ENCODE data around the gene NUMB.

Gene NUMB

DNA sequence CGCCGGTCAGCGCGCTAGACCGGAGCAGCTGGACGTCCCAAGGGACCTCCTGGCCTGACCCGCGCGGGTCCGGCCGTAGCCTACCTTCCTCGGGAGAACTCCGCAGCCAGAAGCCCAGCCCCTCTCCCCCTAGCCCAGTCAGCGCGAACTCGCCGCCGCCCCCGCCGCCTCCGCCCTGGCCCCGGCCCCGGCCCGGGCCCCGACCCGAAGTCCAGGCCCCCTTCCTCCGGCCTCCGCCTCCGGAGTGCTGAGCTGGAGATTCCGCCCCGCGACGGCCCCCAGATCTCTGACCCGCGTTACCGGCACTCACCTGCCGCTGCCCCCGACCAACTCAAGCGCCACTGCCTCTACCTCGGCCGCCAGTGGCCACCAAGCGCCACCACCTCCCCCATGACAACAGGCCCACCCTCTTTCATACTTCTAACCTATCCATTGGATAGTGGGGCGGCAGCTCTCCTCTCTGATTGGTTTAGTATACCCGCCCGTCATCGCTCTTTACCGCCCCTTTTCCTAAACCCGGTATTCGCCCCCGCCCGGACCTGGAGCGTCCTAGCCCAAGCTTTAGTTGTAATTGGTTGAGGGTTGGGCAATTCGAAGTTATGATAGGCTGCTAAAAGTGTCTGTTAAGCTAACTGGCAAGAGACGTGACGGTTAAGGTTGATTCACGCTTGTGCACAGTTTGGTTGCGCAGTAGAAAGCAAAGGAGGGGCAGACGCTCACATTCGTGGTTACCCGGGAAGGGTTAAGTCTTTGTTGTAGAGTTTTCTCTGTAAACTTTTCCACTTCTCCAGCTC is at the start of gene NUMB:
NUMB (minus strand) TSS at position 364 of the 794 bp plus-strand sequence. CDS start 102,795 bp downstream, outside the sequence.
- DNase-seq = peak; percentile 100

DNA sequence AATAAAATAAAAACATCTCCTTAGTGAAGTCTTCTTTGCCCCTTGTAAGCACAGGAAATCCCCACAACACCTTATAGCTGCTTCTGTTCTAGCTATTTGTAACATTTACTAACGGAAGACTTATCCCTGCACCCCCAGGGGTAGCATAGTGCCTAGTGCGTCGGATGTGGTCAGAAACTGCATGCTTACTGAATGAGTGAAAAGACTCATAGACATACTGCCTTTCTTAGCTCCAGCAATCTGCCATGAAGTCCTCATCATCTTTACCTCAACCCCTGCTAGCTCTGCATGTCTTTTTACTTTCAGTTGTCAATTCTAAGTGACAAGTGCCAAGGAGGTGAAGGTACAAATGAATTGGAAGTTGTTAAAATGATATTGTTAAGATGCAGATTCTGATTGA is 45.3 kb upstream of the NUMB start:
- no peak for DNase-seq

DNA sequence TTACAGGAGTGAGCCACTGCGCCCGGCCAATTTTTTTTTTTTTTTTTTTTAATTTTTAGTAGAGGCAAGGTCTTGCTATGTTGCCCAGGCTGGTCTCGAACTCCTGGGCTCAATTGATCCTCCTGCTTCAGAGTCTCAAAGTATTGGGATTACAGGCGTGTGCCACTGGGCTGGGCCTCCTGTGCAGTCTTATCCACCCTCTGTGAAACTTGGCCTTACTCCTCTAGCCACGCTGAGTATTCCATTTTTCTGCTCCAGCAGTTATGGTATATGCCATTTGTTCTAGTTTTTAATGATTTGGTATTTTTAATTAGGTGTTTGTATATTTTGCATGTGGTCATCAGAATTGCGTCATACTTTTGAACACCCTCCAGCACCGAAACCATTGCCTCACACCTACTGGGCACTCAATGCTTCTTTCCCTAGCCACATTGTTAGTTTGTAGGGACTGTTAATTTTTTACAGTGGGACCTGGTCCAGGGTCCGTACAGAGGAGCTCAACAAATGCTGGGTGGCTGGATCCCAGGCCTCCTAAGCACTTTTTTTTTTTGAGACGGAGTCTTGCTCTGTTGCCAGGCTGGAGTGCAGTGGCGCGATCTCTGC is 43.8 kb upstream of the NUMB start:
- no peak for DNase-seq

DNA sequence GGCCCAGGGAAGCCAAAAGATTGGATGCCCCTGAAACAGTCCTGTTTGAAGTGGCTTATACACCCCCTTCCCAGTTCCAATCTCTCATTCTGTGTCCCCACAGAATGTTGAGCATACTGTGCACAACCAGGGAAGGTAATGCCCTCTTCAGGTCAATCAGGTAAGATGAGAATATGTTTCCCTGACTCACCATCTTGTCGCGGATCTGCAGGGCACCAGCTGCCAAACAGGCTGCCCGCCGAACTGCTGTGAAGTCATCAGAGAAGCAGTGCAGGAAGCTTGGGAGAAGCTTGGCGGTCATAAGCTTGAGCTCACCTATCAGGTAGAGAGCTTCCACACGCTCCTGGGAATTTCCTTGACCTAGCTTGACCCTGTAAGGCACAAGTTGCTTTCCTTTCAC is 42.0 kb upstream of the NUMB start:
- no peak for DNase-seq

DNA sequence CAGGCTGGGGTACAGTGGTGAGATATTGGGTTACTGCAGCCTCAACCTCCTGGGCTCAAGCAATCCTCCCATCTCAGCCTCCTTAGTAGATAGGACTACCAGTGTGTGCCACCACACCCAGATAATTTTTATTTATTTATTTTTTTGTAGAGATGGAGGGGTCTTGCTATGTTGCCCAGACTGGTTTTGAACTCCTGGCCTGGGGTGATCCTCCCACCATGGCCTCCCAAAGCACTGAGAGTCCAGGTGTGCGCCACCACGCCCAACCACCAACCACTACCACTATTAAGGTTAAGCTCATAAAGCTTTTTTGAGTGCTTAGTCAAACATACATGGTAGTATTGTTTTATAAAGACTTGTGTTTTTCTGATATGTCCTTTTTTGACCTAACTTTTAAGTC is 36.2 kb upstream of the NUMB start:
- DNase-seq = no peak

DNA sequence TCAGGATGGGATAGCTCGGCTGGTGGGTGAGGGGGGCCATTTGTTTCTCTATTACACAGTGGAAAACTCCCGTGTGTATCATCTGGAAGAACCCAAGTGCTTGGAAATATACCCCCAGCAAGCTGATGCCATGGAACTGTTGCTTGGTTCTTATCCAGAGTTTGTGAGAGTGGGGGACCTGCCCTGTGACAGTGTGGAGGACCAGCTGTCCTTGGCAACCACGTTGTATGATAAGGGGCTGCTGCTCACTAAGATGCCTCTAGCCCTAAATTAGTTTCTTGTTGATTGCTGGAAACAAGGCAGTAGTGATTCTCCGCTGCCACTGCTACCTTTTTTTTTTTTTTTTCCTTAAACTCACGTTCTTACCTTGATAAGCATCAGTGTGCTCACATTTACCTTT is 34.3 kb upstream of the NUMB start:
- DNase-seq = no peak

DNA sequence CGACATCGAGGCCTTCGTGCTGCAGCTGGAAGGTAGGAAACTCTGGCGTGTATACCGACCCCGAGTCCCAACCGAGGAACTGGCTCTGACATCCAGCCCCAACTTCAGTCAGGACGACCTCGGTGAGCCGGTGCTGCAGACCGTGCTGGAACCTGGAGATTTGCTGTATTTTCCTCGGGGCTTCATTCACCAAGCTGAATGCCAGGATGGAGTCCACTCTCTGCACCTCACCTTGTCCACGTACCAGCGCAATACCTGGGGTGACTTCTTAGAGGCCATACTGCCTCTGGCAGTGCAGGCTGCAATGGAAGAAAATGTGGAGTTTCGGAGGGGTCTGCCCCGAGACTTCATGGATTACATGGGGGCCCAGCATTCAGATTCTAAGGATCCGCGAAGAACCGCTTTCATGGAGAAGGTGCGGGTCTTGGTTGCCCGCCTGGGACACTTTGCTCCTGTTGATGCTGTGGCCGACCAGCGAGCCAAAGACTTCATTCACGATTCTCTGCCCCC is 33.8 kb upstream of the NUMB start:
- DNase-seq = no peak

DNA sequence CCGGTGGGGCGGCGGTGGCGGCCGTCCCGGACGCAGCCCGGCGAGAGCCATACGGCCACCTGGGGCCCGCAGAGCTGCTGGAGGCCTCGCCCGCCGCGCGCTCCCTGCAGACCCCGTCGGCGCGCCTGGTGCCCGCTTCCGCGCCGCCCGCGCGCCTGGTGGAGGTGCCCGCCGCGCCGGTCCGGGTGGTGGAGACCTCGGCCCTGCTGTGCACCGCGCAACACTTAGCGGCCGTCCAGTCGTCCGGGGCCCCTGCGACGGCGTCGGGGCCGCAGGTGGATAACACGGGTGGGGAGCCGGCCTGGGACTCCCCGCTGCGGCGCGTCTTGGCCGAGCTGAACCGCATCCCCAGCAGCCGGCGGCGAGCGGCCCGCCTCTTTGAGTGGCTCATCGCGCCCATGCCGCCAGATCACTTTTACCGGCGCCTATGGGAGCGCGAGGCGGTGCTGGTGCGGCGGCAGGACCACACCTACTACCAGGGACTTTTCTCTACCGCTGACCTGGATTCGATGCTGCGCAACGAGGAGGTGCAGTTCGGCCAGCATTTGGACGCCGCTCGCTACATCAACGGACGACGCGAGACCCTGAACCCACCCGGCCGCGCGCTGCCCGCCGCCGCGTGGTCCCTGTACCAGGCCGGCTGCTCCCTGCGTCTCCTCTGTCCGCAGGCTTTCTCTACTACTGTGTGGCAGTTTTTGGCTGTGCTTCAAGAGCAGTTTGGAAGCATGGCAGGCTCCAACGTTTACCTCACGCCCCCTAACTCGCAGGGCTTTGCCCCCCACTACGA is 33.1 kb upstream of the NUMB start:
- peak; percentile 40 for DNase-seq

DNA sequence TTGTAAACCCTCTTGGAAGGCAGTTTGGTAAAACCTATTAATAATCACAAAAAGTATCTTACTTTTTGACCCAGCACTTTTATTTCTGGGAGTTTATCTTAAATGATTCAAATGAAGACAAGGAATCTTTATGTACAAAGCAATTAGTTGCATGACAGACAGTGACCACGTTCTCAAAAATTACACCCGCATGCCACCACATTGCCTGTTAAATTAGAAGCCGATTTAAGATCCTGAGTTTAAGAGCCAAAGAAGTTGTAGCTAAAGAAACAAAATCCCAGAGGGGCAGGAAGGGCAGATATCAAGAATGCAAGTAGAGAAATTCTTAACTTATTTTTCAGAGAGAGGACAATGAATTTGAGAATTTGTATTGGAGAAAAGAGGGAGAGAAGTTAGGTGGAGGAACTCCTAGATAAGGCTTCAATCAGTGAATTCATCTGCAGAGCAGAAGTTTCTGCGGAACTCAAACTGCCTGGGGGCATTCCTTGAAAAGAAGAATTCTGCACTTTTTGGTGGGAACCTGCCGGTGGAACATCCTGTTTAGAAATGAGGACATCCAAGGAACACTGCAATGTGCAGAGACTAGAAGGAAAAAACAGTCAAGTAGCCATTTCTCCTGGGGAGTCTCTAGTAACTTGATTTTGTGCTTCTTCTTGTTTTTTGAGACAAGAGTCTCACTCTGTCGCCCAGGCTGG is 31.3 kb upstream of the NUMB start:
- DNase-seq = no peak

DNA sequence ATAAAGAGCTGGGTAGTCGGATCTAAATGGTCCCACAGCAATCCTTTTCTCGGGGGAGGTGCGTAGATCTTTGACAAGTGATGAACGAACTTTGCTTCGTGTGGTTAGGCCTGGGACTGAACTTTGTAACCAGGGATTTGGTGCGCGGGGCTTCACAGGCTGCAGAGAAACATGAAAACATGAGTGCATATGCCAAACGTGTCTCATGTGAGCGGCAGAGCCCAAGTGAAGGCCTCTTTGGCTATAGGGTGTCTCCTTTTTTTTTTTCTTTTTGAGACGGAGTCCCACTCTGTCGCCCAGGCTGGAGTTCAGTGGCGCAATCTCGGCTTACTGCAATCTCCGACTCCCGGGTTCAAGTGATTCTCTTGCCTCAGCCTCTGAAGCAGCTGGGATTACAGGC is 20.3 kb upstream of the NUMB start:
- DNase-seq = no peak

DNA sequence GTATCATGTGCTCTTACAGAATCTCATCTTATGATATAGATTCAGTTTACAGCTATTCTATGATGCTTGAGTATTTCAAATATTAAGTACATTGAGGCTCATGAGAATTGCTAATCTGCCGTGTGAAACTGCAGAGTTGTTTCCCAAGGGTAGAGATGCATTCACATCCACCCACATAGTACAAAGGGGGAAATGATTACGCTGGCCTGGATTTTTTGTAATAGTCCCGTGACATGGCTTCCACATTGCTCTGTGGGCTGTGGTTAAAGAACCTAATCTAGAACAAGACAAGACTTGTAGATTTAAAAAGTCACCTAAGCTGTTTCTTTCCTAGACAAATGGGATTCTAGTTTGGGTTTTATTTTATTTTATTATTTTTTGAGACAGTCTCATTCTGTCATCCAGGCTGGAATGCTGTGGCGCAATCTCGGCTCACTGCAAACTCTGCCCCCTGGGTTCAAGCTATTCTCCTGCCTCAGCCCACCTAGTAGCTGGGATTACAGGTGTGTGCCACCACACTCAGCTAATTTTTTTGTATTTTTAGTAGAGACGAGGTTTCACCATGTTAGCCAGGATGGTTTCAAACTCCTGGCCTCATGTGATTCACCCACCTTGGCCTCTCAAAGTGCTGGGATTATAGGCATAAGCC is 19.4 kb upstream of the NUMB start:
- DNase-seq = peak; percentile 75

DNA sequence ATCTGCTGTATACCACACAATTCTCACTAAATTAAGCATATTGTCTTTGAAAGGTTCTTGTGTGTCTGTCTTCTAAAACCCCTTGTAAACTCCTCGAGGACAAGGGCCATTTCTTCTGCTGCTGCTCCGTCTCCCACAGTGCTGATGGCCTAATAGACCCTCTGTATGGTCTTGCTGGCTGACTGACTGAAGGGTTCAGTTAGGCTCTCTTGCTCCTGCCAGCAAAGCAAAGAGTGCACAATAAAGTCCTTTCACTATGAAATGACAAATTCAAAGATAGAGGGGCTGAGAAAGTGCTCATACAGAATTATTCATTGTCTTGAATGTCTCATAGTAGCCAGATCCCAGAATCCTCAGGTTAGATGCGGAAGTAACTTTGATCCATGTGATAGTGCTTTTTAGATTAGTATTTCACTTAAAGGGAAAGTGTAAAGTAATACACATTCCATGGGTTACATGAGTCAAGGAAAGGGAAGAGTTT is 18.1 kb upstream of the NUMB start:
- DNase-seq = no peak

DNA sequence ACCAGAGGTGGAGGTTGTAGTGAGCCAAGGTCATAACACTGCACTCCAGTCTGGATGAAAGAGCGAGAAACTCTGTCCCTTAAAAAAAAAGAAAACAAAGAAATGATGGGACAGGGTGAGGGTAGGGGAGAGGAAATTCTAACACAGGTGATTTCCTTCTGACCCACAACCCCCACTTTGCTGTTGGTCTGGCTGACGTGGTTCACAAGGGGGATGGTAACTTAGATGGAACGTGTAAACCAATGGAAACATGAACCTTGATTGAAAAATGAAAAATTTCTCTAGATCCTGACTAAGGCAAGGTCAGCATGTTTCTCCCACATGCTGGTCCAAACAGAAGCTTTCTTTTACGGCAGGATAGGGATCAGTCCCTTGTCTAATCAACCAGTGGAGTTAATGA is 16.6 kb upstream of the NUMB start:
- no peak for DNase-seq

DNA sequence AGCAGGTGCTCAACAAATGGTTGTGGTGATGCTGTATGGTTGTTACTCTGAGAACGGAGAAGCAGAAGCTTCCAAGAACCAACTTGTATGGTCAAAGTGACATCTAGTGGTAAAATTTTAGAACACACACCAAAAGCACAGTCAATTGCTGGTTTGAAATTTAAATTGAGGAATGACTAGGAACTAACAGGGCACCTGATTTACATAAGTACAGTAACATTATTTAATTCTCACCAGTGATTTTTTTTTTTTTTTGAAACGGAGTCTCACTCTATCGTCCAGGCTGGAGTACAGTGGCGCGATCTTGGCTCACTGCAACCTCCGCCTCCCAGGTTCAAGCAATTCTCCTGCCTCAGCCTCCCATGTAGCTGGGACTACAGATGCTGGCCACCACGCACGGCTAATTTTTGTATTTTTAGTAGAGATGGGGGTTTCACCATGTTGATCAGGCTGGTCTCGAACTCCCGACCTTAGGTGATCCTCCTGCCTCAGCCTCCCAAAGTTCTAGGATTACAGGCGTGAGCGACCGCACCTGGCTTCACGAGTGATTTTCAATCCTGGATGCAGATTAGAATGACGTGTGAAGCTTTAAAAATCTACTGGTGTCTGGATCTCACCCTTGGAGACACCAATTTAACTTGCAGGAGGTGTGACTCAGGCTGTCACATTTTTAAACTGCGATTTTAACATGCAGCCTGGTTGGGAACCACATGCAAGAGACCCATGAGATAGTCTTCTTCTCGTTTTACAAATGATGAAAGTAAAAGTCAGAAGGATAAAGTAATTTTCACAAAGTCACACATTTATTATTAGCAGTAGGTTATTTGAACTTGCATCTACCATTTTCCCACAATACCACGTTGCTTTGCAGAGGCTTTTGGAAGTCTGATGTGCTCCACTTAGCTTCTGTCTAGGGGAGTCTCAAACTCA is 14.1 kb upstream of the NUMB start:
- peak; percentile 77 for DNase-seq

DNA sequence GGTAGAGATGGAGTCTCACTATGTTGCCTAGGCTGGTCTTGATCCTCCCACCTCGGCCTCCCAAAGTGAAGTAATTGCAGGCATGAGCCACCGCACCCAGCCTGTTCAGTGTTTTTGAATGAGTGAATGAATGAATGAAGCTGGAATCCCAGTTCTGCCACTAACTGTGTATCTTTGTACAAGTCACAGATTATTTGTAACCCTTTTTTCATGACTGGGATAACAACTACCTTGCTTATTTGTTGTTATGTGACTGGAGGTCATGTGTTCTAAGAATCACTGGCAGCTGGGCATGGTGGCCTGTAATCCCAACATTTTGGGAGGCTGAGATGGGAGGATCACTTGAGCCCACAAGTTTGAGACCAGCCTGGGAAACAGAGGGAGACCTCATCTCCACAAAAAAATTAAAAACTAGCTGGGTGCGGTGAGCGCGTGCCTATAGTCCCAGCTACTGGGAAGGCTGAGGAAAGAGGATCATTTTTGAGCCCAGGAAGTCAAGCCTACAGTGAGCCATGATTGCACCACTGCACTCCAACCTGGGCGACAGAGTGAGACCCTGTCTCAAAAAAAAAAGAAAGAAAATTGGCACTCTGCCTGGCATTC is 13.3 kb upstream of the NUMB start:
- DNase-seq = no peak

DNA sequence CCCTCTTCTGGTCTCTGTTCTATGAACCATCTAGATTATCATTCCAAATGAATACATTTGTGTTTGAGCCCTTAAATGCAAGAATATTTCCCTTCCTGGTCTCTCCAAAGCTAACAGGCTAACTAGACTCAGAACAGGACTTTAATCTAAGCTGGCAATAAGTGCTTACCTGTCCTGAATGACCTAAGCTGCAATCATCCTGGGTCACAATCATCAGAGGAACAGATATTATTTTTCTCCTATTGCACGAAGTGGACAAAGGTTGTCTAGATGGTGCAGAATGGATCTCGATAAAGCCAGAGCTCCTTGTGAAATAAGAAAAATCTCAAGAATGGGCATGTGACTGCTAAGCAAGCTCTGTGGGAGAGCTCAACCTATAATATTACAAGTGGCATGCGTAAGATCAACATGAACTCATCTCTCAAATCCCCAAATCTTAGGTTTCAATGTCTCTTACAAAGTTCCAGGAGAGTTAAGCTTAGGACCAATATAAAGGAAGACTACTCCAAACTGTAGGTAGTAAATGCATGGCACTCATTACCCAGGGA is 10.6 kb upstream of the NUMB start:
- DNase-seq = no peak

DNA sequence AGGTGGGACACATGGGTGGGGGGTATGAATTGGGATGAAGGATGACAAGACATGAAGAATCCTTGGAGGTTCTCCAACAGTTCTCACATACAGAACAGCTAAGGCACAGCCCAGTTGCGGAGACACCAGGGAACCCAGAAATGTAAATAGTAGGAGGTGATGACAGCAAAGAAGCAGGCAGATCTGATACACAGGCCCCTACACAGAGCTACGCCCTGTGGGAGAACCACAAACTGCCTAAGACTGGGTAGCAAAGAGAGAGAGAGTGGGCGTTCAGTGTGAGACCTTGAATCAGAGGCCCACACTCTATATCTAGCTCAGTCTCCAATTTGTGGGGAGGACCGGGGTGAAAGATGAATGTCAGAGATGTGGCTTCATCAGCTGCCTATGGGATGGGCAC is 9.5 kb upstream of the NUMB start:
- DNase-seq = no peak

DNA sequence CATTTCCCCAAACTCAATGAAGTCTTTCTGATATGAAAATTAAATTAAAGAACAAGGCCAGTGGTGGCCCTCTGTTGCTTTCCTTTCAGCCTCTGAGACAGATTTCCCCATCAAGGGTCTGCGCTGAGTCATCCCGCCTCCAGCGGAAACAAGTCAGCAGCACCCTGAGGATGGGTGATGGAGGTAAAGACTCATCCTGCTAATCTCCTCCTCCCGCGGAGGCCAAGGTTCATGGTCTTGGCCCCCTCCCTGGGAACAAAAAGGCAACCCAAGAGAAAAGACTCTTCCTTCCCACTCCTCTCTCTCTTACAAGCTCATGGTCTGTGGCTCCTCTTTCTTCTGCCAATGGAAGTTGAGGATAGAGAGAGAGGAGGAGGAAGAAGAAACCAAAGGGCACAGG is 9.0 kb upstream of the NUMB start:
- DNase-seq = peak; percentile 76

DNA sequence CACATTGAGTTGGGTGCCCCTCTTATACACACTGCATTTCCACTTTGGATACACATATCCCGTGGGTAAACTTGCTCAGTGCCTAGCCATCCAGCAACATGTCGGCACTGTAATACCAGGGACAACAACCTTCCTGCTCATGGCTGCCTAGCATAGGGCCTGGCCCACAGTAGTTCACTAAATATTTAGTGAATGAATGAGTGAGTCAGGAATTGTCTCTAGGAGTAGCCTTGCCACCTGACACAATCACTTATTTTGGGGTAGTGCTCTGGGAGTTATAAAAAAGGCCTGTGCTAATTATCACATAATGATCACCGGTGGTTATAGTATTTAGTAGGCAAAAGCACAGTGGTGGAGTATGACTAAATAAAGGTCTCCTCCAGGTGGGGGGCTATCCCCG is 8.5 kb upstream of the NUMB start:
- DNase-seq = no peak

DNA sequence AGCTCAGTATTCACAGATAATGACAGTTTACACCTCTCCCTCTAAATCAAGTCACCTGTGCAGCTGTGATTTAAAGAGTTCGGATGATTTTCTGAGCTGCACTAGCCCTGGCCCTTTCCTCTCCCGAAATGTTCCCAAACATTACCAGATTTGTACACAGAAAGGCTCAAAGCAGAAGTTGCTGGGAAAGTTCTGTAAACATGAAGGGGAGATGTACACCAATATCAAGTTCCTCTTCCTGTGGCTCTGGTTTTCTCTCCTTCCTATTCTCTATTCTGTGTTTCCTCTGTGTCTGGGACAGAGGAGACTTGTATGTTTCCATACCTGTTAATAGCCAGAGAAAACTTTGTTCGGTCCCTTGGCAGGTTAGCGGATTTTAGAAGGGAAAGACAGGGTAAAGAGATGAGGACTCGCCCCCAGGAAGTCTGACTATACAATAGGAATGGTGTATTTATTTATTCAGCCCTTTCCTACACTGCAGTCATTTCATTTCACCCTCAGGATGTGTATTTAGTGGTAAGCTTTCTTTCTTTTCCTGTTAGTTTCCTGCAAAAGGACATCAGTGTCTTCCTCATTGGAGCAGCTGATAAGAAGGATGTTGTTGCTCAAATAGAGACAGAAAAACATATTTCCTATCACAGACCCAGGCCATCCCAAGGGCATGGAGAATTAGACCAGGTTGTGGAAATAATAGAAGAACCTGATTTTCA is 7.6 kb upstream of the NUMB start:
- peak; percentile 69 for DNase-seq

Data from MV-4-11 (cell line).